ENCODE results near the gene SOX2.

Gene SOX2

DNA sequence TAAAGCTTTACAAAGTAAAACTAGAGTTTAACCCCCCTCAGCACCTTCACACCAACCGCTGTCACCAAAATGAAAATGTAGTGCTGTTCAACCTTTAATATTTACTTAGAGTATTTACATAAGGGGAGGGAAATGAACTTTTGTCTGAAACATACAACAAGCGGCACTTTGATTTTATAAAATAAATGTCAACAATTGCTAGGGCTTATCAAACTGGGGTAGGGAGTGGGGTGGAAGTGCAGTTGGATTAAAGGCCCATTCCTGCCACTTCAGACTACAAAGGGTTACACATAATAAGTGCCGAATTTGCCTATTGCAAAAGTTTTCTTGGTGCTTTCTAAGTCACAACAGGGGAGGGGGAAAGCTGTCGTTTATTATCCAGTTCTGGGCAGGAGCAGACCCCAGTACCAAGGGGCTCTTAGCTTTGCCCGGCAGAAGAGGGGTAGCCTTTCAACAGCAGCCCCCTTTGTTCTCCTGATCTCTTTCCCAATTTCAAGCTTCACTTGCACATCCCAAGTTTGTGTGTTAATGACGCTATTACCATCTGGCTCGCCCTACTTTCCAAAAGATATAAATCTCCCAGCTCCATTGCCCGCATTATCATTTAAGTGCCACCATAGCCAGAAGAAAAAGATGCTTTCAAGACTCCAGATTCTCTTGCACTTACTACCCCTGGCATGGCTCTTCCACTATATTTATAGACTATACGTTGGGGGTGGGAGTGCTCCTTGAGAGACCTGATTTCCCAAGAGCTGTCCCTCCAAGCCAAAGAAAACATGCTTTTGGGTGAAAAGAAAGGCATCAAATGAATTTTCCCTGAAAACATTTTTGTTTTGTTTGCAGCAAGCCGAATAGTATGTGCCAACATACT lies 17.0 kb downstream of the SOX2 start:
- TF ChIP-seq OSR1 (CRISPR knock-in tag; IDR thresholded peaks at IDR 0.05) (no peak), ISL1 (CRISPR knock-in tag; IDR thresholded peaks at IDR 0.05) (no peak), ZNF8 (CRISPR knock-in tag; IDR thresholded peaks at IDR 0.05) (no peak), ARNTL (CRISPR knock-in tag; IDR thresholded peaks at IDR 0.05; ENCODE audit: borderline replicate concordance, low read depth) (no peak), ESRRG (CRISPR knock-in tag; IDR thresholded peaks at IDR 0.05) (no peak), GLIS3 (CRISPR knock-in tag; IDR thresholded peaks at IDR 0.05) (no peak), ZC3H10 (CRISPR knock-in tag; IDR thresholded peaks at IDR 0.05) (no peak), ZNF70 (CRISPR knock-in tag; IDR thresholded peaks at IDR 0.05) (no peak), SNAI2 (CRISPR knock-in tag; IDR thresholded peaks at IDR 0.05) (no peak), ZFP3 (CRISPR knock-in tag; IDR thresholded peaks at IDR 0.05) (no peak), TCF4 (CRISPR knock-in tag; IDR thresholded peaks at IDR 0.05; ENCODE audit: borderline replicate concordance) (no peak)
- TF ChIP-seq, protein P1, sequence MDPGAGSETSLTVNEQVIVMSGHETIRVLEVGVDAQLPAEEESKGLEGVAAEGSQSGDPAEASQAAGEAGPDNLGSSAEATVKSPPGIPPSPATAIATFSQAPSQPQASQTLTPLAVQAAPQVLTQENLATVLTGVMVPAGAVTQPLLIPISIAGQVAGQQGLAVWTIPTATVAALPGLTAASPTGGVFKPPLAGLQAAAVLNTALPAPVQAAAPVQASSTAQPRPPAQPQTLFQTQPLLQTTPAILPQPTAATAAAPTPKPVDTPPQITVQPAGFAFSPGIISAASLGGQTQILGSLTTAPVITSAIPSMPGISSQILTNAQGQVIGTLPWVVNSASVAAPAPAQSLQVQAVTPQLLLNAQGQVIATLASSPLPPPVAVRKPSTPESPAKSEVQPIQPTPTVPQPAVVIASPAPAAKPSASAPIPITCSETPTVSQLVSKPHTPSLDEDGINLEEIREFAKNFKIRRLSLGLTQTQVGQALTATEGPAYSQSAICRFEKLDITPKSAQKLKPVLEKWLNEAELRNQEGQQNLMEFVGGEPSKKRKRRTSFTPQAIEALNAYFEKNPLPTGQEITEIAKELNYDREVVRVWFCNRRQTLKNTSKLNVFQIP (CRISPR knock-in tag; IDR thresholded peaks at IDR 0.05; ENCODE audit: borderline replicate concordance, low read depth): no peak
- TF ChIP-seq, protein P2, sequence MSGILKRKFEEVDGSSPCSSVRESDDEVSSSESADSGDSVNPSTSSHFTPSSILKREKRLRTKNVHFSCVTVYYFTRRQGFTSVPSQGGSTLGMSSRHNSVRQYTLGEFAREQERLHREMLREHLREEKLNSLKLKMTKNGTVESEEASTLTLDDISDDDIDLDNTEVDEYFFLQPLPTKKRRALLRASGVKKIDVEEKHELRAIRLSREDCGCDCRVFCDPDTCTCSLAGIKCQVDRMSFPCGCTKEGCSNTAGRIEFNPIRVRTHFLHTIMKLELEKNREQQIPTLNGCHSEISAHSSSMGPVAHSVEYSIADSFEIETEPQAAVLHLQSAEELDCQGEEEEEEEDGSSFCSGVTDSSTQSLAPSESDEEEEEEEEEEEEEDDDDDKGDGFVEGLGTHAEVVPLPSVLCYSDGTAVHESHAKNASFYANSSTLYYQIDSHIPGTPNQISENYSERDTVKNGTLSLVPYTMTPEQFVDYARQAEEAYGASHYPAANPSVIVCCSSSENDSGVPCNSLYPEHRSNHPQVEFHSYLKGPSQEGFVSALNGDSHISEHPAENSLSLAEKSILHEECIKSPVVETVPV (CRISPR knock-in tag; IDR thresholded peaks at IDR 0.05): no peak
- TF ChIP-seq, protein P3, sequence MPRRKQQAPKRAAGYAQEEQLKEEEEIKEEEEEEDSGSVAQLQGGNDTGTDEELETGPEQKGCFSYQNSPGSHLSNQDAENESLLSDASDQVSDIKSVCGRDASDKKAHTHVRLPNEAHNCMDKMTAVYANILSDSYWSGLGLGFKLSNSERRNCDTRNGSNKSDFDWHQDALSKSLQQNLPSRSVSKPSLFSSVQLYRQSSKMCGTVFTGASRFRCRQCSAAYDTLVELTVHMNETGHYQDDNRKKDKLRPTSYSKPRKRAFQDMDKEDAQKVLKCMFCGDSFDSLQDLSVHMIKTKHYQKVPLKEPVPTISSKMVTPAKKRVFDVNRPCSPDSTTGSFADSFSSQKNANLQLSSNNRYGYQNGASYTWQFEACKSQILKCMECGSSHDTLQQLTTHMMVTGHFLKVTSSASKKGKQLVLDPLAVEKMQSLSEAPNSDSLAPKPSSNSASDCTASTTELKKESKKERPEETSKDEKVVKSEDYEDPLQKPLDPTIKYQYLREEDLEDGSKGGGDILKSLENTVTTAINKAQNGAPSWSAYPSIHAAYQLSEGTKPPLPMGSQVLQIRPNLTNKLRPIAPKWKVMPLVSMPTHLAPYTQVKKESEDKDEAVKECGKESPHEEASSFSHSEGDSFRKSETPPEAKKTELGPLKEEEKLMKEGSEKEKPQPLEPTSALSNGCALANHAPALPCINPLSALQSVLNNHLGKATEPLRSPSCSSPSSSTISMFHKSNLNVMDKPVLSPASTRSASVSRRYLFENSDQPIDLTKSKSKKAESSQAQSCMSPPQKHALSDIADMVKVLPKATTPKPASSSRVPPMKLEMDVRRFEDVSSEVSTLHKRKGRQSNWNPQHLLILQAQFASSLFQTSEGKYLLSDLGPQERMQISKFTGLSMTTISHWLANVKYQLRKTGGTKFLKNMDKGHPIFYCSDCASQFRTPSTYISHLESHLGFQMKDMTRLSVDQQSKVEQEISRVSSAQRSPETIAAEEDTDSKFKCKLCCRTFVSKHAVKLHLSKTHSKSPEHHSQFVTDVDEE (CRISPR knock-in tag; IDR thresholded peaks at IDR 0.05): no peak
- TF ChIP-seq, protein P4, sequence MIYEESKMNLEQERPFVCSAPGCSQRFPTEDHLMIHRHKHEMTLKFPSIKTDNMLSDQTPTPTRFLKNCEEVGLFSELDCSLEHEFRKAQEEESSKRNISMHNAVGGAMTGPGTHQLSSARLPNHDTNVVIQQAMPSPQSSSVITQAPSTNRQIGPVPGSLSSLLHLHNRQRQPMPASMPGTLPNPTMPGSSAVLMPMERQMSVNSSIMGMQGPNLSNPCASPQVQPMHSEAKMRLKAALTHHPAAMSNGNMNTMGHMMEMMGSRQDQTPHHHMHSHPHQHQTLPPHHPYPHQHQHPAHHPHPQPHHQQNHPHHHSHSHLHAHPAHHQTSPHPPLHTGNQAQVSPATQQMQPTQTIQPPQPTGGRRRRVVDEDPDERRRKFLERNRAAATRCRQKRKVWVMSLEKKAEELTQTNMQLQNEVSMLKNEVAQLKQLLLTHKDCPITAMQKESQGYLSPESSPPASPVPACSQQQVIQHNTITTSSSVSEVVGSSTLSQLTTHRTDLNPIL (CRISPR knock-in tag; IDR thresholded peaks at IDR 0.05; ENCODE audit: low read depth): no peak
- ATAC-seq: no peak

DNA sequence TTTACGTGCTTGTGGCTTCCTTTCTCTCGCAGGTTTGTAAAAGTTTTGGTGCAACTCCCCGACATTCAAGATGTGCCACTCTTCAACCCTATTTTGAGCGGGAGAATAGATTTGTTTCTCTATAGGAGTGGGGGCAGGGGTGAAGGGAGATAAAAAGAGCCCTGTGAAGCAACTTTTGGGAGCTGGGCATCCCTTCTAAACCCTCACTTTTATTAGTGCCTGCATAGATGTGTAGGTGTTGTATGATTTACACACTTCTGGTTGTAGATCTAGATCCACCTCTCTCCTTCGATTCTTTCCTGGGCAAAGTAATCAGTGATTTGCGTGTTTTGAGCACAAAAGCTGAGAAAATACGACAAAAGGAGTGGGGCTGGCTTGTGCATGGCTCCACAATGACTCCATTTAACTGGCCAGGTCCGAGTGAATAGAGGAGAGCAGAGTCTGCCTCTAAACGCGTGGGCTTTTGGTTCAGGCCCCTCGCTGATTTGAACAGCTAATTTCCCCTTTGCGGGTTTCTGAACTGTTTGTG lies 17.7 kb downstream of the SOX2 start:
- TF ChIP-seq, protein P4 (CRISPR knock-in tag; IDR thresholded peaks at IDR 0.05; ENCODE audit: low read depth): no peak
- TF ChIP-seq OSR1 (CRISPR knock-in tag; IDR thresholded peaks at IDR 0.05): no peak
- no peak for TF ChIP-seq TOX (CRISPR knock-in tag; IDR thresholded peaks at IDR 0.05; ENCODE audit: borderline replicate concordance)
- no peak for TF ChIP-seq TCF4 (CRISPR knock-in tag; IDR thresholded peaks at IDR 0.05; ENCODE audit: borderline replicate concordance)
- TF ChIP-seq ISL1 (CRISPR knock-in tag; IDR thresholded peaks at IDR 0.05): no peak
- TF ChIP-seq ZNF565 (CRISPR knock-in tag; conservative IDR thresholded peaks at IDR 0.05; ENCODE audit: low read depth): no peak
- TF ChIP-seq, protein P3 (CRISPR knock-in tag; IDR thresholded peaks at IDR 0.05): no peak
- TF ChIP-seq CSDC2 (CRISPR knock-in tag; IDR thresholded peaks at IDR 0.05): no peak
- TF ChIP-seq GLIS3 (CRISPR knock-in tag; IDR thresholded peaks at IDR 0.05): no peak
- no peak for ATAC-seq
